ENCODE results near the gene AHNAK2. TPM values are rescaled to one million over a fixed set of nuclear protein-coding genes. Genes with fewer than 3 reads are reported as not detected.
A peak's percentile ranks its signal among the peaks of the same experiment; 100 is the strongest.

The AHNAK2 gene
- total and polyA plus RNA-seq, 2 of the 13 experiments (the other 11 are each of a cell fraction or from before 2014, with no cell fraction given) = 0.11 to 0.18 TPM

GRCh38 chr14:104977008-104977680, 1.0 kb downstream of the AHNAK2 start (continued):
- TF ChIP-seq IRF1 (CRISPR knock-in tag; IDR thresholded peaks at IDR 0.05; ENCODE audit: low read depth) (no peak), TBL1XR1 (IDR thresholded peaks at IDR 0.05; ENCODE audit: borderline replicate concordance, low read length, partially characterized antibody) (no peak), ZFX (CRISPR knock-in tag; IDR thresholded peaks at IDR 0.05; ENCODE audit: low read depth) (0 out of 2 replicates have a peak, but pooled peaks have one; percentile 21), HDAC1 (CRISPR knock-in tag; IDR thresholded peaks at IDR 0.05) (no peak), JUND (CRISPR knock-in tag; IDR thresholded peaks at IDR 0.05) (no peak), ZNF878 (CRISPR knock-in tag; IDR thresholded peaks at IDR 0.05) (no peak), RAD21 (CRISPR knock-in tag; IDR thresholded peaks at IDR 0.05) (no peak), ZBTB42 (CRISPR knock-in tag; IDR thresholded peaks at IDR 0.05) (no peak), TBX2 (CRISPR knock-in tag; IDR thresholded peaks at IDR 0.05; ENCODE audit: borderline replicate concordance) (0 out of 2 replicates have a peak, but pooled peaks have one; percentile 14)

DNA sequence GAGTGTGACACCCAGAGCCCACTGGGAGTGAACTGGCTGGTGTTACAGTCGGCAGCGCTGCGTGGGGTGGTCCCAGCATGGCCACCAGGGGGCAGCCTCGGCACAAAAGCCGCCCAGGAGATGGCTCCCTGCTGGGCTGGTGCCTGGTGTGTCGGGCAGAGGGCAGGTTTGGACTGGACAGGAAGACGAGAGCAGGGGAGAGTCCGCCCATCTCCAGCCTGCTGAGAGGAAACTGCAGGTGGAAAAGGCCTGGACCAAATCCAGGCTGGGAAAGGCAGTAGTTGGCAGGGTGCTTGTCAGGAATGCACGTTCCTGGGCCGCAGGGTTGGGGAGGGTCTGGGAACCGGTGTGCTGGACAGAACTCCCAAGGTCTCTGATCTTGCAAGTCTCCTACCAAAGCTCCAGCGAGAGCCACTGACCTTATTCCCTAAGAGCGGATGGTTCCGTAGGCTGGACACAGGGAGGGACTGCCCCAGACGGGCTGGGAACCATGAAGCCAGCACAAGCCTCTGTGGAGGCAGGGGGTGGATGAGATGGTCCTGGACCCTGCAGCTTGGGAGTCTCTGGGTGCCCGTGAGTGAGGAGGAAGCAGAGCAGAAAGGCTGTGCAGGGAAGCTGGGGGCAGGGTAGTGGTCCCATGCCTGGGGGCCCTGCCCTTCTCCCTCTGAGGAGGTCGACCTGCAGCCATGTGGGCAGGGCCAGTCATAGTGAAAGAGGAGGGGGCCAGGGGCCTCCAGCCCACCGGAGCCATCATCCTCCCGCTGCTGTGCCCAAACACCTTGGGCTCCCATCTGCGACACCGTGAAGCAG, 1.8 kb downstream of the AHNAK2 start:
- Histone ChIP-seq H3K36me3 (replicated peaks in 1 of 2; ENCODE audit: control insufficient read depth in 1 of 2, insufficient read depth in 2 of 2, low read length in 2 of 2) (no peaks in the 10 kb centered on the region), H3K27me3 (ENCODE audit: control insufficient read depth in 1 of 2, insufficient read depth in 2 of 2, low read length in 2 of 2) (peaks cover 12 to 82% of the 10 kb centered on the region in 2 experiments), H3K27ac (ENCODE audit: extremely low read length, insufficient read depth, low read length) (no peak overlapping the region), H3K9me3 (ENCODE audit: low read length) (no peaks in the 10 kb centered on the region), H3K4me1 (ENCODE audit: insufficient read depth, low read length) (peaks cover 53% of the 10 kb centered on the region), H2AFZ (ENCODE audit: low read length) (no peak overlapping the region), H3K9ac (ENCODE audit: insufficient read depth, low read depth, low read length) (no peak overlapping the region), H3K4me3 (replicated peaks in 1 of 3; ENCODE audit: insufficient read depth in 1 of 3, low read depth in 2 of 3, low read length in 3 of 3) (peak overlapping the region in 1 of 3 experiments; percentile 42; a peak in 1 of 6 replicates), H3K4me2 (ENCODE audit: low read depth, low read length) (peak overlapping the region; percentile 52), H3K79me2 (ENCODE audit: insufficient read depth, low read length) (no peaks in the 10 kb centered on the region), H4K20me1 (ENCODE audit: insufficient read depth, low read length) (no peaks in the 10 kb centered on the region)
- DNase-seq (ENCODE audit: low spot score) = peak; percentile 66
- 49% methylated on average over 10 of the region's 21 CpGs for WGBS (ENCODE audit: low lambda C conversion rate)
- intact Hi-C loops (cut with micrococcal nuclease; ENCODE audit: unreplicated experiment) (loop anchor here (1.0 to 5.0 kb wide), 2 partner anchors 46 to 69 kb away; partner anchors contain the start of gene CDCA4), in situ Hi-C loops (cut with HindIII; ENCODE audit: extremely low pct_ligation_motif_present, low pct_unique_long_range_greater_than_20kb) (no loop called here)
- CTCF ChIA-PET (ENCODE audit: low intra/inter-chr PET ratio, low total read pairs) = interaction anchor here (1.4 to 6.7 kb wide), 2 partner anchors 69 to 110 kb away, joined by 4 to 146 read pairs; no protein-coding TSS in a partner anchor
- POLR2A ChIA-PET = interaction anchor here (1.7 kb wide), 1 partner anchor 45 kb away, joined by 5 read pairs; the partner anchor contains the start of gene CDCA4
- BruUV-seq (replicated peaks) = no TSS peak
- peak; percentile 66 for FAIRE-seq
- ATAC-seq = peak; percentile 74
- TF ChIP-seq, protein P1, sequence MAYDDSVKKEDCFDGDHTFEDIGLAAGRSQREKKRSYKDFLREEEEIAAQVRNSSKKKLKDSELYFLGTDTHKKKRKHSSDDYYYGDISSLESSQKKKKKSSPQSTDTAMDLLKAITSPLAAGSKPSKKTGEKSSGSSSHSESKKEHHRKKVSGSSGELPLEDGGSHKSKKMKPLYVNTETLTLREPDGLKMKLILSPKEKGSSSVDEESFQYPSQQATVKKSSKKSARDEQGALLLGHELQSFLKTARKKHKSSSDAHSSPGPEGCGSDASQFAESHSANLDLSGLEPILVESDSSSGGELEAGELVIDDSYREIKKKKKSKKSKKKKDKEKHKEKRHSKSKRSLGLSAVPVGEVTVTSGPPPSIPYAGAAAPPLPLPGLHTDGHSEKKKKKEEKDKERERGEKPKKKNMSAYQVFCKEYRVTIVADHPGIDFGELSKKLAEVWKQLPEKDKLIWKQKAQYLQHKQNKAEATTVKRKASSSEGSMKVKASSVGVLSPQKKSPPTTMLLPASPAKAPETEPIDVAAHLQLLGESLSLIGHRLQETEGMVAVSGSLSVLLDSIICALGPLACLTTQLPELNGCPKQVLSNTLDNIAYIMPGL (CRISPR knock-in tag; IDR thresholded peaks at IDR 0.05; ENCODE audit: borderline replicate concordance in 1 of 2, low read depth in 1 of 2) = peak; percentile 44 to 76; a peak in 2 of 4 replicates
- TF ChIP-seq GATAD2A (CRISPR knock-in tag; IDR thresholded peaks at IDR 0.05) (0 out of 2 replicates have a peak, but pooled peaks have one; percentile 16), YY1 (IDR thresholded peaks at IDR 0.05; ENCODE audit: insufficient read depth, insufficient replicate concordance, low read depth, low read length) (peak; percentile 34), NONO (IDR thresholded peaks at IDR 0.05) (no peak), NONO (CRISPR knock-in tag; conservative IDR thresholded peaks at IDR 0.05) (peak; percentile 78)
- TF ChIP-seq, protein P2, sequence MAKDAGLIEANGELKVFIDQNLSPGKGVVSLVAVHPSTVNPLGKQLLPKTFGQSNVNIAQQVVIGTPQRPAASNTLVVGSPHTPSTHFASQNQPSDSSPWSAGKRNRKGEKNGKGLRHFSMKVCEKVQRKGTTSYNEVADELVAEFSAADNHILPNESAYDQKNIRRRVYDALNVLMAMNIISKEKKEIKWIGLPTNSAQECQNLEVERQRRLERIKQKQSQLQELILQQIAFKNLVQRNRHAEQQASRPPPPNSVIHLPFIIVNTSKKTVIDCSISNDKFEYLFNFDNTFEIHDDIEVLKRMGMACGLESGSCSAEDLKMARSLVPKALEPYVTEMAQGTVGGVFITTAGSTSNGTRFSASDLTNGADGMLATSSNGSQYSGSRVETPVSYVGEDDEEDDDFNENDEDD (CRISPR knock-in tag; IDR thresholded peaks at IDR 0.05; ENCODE audit: borderline replicate concordance) = no peak
- TF ChIP-seq, protein P3, sequence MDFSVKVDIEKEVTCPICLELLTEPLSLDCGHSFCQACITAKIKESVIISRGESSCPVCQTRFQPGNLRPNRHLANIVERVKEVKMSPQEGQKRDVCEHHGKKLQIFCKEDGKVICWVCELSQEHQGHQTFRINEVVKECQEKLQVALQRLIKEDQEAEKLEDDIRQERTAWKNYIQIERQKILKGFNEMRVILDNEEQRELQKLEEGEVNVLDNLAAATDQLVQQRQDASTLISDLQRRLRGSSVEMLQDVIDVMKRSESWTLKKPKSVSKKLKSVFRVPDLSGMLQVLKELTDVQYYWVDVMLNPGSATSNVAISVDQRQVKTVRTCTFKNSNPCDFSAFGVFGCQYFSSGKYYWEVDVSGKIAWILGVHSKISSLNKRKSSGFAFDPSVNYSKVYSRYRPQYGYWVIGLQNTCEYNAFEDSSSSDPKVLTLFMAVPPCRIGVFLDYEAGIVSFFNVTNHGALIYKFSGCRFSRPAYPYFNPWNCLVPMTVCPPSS (IDR thresholded peaks at IDR 0.05) = no peak
